SU-DHL-6 (cell line): ENCODE data around the gene NHS.

ENCODE experiments used
- H2AFZ ChIP-seq: fragments of 200-600 bp; sonication (generic); 2 replicates; pipeline ENCODE4 v1.6.1; 2014; ENCODE audit warnings: low read depth, mild to moderate bottlenecking, moderate library complexity, mixed read lengths, antibody characterized with exemption, low read length; ENCODE audit not compliant: severe bottlenecking
- H3F3A ChIP-seq: fragments of 200-600 bp; shearing (Covaris generic); 2 replicates; pipeline ENCODE4 v1.6.0; 2016; ENCODE audit warnings: antibody characterized with exemption, mild to moderate bottlenecking; ENCODE audit not compliant: insufficient read depth
- H3K27ac ChIP-seq: fragments of 200-600 bp; sonication (generic); 2 replicates; pipeline ENCODE4 v1.5.1; 2016; ENCODE audit warnings: low read depth, mild to moderate bottlenecking, low read length, moderate library complexity, mixed read lengths
- H3K27me3 ChIP-seq: fragments of 200-600 bp; sonication (generic), shearing (Covaris generic); 2 replicates; pipeline ENCODE4 v1.6.0; 2014; ENCODE audit warnings: mild to moderate bottlenecking, low read length
- H3K36me3 ChIP-seq: fragments of 200-600 bp; sonication (generic); 2 replicates; pipeline ENCODE4 v1.6.1; 2014; ENCODE audit warnings: mild to moderate bottlenecking, low read length, mixed read lengths
- H3K4me2 ChIP-seq: fragments of 300-600, 200-600 bp; shearing (Covaris generic), sonication (generic); 2 replicates; pipeline ENCODE4 v1.6.0; 2014; ENCODE audit warnings: low read length, low read depth, mild to moderate bottlenecking; ENCODE audit not compliant: poor library complexity, severe bottlenecking
- H3K4me3 ChIP-seq: fragments of 200-600 bp; sonication (generic); 2 replicates; pipeline ENCODE4 v1.5.1; 2014; ENCODE audit warnings: antibody characterized with exemption, low read length, mild to moderate bottlenecking, mixed read lengths; ENCODE audit not compliant: insufficient read depth, poor library complexity, severe bottlenecking
- H3K79me2 ChIP-seq: fragments of 200-600 bp; sonication (generic); 2 replicates; pipeline ENCODE4 v1.6.1; 2014; ENCODE audit warnings: mild to moderate bottlenecking, low read length, moderate library complexity; ENCODE audit not compliant: insufficient read depth
- H3K9ac ChIP-seq: fragments of 200-600 bp; sonication (generic); 2 replicates; pipeline ENCODE4 v1.7.0; 2014; ENCODE audit warnings: mild to moderate bottlenecking, low read length
- H3K9me2 ChIP-seq: fragments of 200-600 bp; sonication (generic); replicated peaks from 2 replicates; pipeline ENCODE4 v1.6.1; 2014; ENCODE audit warnings: low read length; ENCODE audit not compliant: insufficient read depth
- H3K9me3 ChIP-seq: fragments of 200-600 bp; sonication (generic); 2 replicates; pipeline ENCODE4 v1.6.1; 2014; ENCODE audit warnings: low read length, mixed read lengths; ENCODE audit not compliant: insufficient read depth
- H4K20me1 ChIP-seq: fragments of 200-600 bp; sonication (generic); 2 replicates; pipeline ENCODE4 v1.6.1; 2014; ENCODE audit warnings: low read depth, mild to moderate bottlenecking, antibody characterized with exemption, low read length, moderate library complexity, mixed read lengths
- EZH2phosphoT487 ChIP-seq: fragments of 200-600 bp; sonication (generic), shearing (Covaris generic); conservative IDR thresholded peaks from 2 replicates; pipeline ENCODE4 v1.6.1; 2018; ENCODE audit warnings: mild to moderate bottlenecking, antibody characterized with exemption, low read length, moderate library complexity, mixed read lengths
- TF ChIP-seq, protein P1 (sequence below): fragments of 200-600 bp; sonication (generic); IDR thresholded peaks from one replicate; pipeline ENCODE4 v1.5.1; 2017; ENCODE audit warnings: antibody characterized with exemption, mild to moderate bottlenecking, low read length, moderate library complexity; ENCODE audit not compliant: insufficient read depth, poor library complexity, severe bottlenecking

Gene NHS

DNA sequence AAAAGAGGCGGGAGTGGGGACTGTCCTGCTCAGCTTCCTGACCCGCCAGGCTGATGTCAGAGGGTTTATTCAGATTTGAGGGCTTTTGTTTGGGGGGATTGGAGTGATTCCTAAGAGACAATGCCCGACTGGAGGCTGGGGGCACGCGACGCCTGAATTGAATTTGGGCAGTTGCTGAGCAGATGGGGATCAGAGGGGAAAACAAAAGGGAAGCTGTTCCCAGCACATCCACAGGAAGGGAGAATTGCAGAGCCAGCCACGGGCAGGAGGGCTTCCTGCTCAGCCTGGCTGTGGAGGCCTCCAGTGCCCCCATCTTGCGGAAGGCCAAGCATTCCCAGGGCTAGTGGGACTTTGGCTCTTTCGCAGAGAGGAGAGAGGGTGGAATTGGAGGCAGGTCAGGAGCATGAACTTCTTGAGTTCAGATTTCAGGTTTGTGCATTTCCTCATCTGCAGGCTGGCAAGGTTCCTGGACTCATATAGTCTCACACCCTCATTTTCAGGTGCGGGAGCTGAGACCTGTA is 162.8 kb downstream of the NHS start:
- Histone ChIP-seq H3K27me3 (no peaks in the 10 kb centered on the region), H3K4me2 (no peak overlapping the region), H3K27ac (no peak overlapping the region), H2AFZ (no peak overlapping the region), H3K4me3 (no peak overlapping the region), H3F3A (no peaks in the 10 kb centered on the region), H3K9me2 (no peaks in the 10 kb centered on the region), H3K9me3 (no peaks in the 10 kb centered on the region), H3K9ac (no peak overlapping the region), H3K79me2 (no peaks in the 10 kb centered on the region), H3K36me3 (no peaks in the 10 kb centered on the region), H4K20me1 (no peaks in the 10 kb centered on the region)
- TF ChIP-seq EZH2phosphoT487 = no peak
- TF ChIP-seq, protein P1, sequence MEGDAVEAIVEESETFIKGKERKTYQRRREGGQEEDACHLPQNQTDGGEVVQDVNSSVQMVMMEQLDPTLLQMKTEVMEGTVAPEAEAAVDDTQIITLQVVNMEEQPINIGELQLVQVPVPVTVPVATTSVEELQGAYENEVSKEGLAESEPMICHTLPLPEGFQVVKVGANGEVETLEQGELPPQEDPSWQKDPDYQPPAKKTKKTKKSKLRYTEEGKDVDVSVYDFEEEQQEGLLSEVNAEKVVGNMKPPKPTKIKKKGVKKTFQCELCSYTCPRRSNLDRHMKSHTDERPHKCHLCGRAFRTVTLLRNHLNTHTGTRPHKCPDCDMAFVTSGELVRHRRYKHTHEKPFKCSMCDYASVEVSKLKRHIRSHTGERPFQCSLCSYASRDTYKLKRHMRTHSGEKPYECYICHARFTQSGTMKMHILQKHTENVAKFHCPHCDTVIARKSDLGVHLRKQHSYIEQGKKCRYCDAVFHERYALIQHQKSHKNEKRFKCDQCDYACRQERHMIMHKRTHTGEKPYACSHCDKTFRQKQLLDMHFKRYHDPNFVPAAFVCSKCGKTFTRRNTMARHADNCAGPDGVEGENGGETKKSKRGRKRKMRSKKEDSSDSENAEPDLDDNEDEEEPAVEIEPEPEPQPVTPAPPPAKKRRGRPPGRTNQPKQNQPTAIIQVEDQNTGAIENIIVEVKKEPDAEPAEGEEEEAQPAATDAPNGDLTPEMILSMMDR = no peak

DNA sequence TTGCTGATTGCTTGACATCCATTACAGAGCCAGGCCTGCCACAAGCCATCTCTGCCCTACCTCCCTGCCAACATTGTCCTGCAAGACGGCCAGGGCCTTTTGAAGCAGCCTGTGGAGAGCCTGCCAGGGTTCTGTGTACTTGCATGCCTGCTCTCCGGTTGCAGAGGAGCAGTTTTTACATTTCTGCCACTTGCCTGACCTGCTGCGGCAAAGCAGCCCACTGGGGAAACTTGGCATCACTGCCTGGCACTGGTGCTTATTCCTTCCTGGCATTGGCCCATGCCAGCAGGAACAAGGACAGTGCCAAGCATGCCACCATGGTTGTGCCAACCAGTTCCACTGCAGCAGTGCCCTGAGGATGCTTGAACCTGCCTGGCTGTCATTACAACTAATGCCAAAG is 167.1 kb downstream of the NHS start:
- H3K4me3 ChIP-seq = no peak overlapping the region
- H3K9me3 ChIP-seq = no peaks in the 10 kb centered on the region
- H3K9me2 ChIP-seq = no peaks in the 10 kb centered on the region
- H3K27me3 ChIP-seq = no peaks in the 10 kb centered on the region
- H3K4me2 ChIP-seq = no peak overlapping the region
- H3K36me3 ChIP-seq = no peaks in the 10 kb centered on the region
- H3K9ac ChIP-seq = no peak overlapping the region
- no peaks in the 10 kb centered on the region for H3F3A ChIP-seq
- no peak for TF ChIP-seq EZH2phosphoT487
- TF ChIP-seq, protein P1 = no peak
- no peak overlapping the region for H3K27ac ChIP-seq
- no peaks in the 10 kb centered on the region for H4K20me1 ChIP-seq
- no peaks in the 10 kb centered on the region for H3K79me2 ChIP-seq
- H2AFZ ChIP-seq = no peak overlapping the region

DNA sequence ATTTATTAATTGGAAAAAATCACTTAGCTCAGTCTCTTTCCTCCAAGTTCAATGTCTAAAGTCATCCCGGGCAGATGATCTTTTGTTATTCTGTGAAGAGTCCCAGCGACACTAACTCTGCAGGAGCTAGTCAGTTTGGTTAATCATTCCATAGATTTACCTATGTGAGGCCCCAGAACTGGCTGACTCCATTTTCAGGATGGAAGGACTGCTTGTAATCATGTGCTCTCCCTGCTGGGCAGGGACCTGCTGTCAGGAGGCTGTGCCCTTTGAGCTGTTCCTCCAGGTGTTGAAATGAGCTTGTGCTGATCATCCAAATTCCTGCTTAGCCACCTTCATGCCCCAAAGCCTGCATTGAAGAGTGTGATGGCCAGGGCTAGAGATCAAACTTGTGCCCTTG is 169.8 kb downstream of the NHS start:
- Histone ChIP-seq H3K79me2 (no peaks in the 10 kb centered on the region), H3K27me3 (no peaks in the 10 kb centered on the region), H2AFZ (no peak overlapping the region), H3K9me3 (no peaks in the 10 kb centered on the region), H3K4me2 (no peak overlapping the region), H4K20me1 (no peaks in the 10 kb centered on the region), H3K36me3 (no peaks in the 10 kb centered on the region), H3F3A (no peaks in the 10 kb centered on the region), H3K27ac (no peak overlapping the region), H3K9ac (no peak overlapping the region), H3K4me3 (no peak overlapping the region), H3K9me2 (no peaks in the 10 kb centered on the region)
- TF ChIP-seq EZH2phosphoT487 = no peak
- TF ChIP-seq, protein P1 = no peak
